ENCODE measurements around the gene LOXL1. TPM values are rescaled to one million over a fixed set of nuclear protein-coding genes. Genes with fewer than 3 reads are reported as not detected.

The LOXL1 gene
- total RNA-seq, 1 experiment from 2014 or later, result 249 TPM

DNA sequence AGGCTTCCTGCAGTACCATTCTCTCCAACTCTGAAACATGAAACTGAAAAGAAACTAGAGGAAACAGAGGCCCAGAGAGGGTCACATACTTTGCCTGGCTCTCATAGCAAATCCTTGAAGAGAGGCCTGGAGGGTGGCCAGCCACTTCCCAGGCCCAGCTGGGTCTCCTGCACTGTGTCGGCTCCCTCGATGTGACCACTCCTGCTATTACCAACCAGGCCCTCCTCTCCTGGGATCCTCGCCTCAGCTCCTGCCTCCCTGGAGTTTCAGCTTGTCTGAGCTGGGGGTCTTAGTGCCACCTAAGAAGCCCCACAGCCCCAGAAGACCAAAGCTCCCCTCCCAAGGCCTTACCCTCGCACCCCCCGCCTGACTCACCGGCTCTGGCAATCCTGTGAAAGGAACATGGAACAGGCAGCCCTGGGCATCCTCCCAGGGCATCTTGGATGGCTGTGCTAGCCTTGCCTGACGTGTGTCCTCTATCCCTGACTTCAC is 4.6 kb downstream of the LOXL1 start:
- H4K20me1 ChIP-seq (ENCODE audit: low read length), result no peaks in the 10 kb centered on the region
- no TSS peak for BruUV-seq (replicated peaks)
- intact Hi-C loops (cut with micrococcal nuclease), result no loop called here
- peak overlapping the region; percentile 5; the same call in 1 of the 2 replicates for H3K27ac ChIP-seq (ENCODE audit: low read length)
- peak overlapping the region; percentile 83; the same call in 1 of the 2 replicates for H3K4me2 ChIP-seq (ENCODE audit: low read length)
- no peak overlapping the region for H3K4me3 ChIP-seq (ENCODE audit: low read length)
- no peak overlapping the region for H2AFZ ChIP-seq (ENCODE audit: low read length)
- TF ChIP-seq CTCF (conservative IDR thresholded peaks at IDR 0.05; ENCODE audit: low read depth, low read length), result no peak
- TF ChIP-seq EZH2phosphoT487 (IDR thresholded peaks at IDR 0.05; ENCODE audit: borderline replicate concordance, low read length), result no peak
- TF ChIP-seq EZH2 (IDR thresholded peaks at IDR 0.05; ENCODE audit: low read length, unreplicated experiment), result no peak
- peaks cover 8% of the 10 kb centered on the region for H3F3A ChIP-seq (ENCODE audit: low read length, unreplicated experiment)
- H3K36me3 ChIP-seq (ENCODE audit: low read depth, low read length), result 0 out of 2 replicates have a peak, but pooled peaks cover 5% of the 10 kb centered on the region
- ChIA-PET CTCF (no interaction called here), POLR2A (ENCODE audit: unreplicated experiment) (no interaction called here)
- H3K9me3 ChIP-seq (ENCODE audit: low read length), result no peaks in the 10 kb centered on the region
- no peaks in the 10 kb centered on the region for H3K9me2 ChIP-seq (replicated peaks; ENCODE audit: low read length)
- peaks cover 92% of the 10 kb centered on the region for H3K79me2 ChIP-seq (ENCODE audit: low read length)
- no peak overlapping the region for H3K9ac ChIP-seq (ENCODE audit: low read length)
- no peak for DNase-seq
- H3K27me3 ChIP-seq (ENCODE audit: low read length), result no peaks in the 10 kb centered on the region
- no peak for ATAC-seq
- peaks cover 84% of the 10 kb centered on the region for H3K4me1 ChIP-seq (ENCODE audit: insufficient read depth, low read length)

DNA sequence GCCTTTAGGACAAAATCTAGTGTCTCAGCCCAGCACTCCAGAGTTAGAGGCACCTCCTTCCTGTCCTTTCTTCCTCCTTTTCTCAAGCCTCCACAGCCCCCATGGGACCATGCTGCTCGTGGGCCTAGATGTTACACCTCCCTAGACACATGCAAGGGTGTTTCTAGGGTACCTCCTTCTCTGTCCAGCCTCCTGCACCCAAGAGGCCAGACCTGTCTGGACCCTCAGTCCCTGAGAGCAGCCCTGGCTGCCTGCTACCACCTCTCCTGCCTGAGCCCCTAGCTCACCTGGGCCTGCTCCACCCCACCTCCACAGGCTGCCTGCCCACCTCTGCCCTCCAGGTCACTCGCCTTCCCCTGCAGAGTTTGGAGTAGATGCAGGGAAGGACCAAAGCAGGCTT is 5.2 kb downstream of the LOXL1 start:
- no peaks in the 10 kb centered on the region for H3K9me2 ChIP-seq (replicated peaks; ENCODE audit: low read length)
- no peak for DNase-seq
- H3K9me3 ChIP-seq (ENCODE audit: low read length), result no peaks in the 10 kb centered on the region
- no peak overlapping the region for H2AFZ ChIP-seq (ENCODE audit: low read length)
- no peak for TF ChIP-seq CTCF (conservative IDR thresholded peaks at IDR 0.05; ENCODE audit: low read depth, low read length)
- no peak for TF ChIP-seq EZH2 (IDR thresholded peaks at IDR 0.05; ENCODE audit: low read length, unreplicated experiment)
- TF ChIP-seq EZH2phosphoT487 (IDR thresholded peaks at IDR 0.05; ENCODE audit: borderline replicate concordance, low read length), result no peak
- intact Hi-C loops (cut with micrococcal nuclease), result no loop called here
- ChIA-PET POLR2A (ENCODE audit: unreplicated experiment) (interaction anchor here (0.6 kb wide), 1 partner anchor 1437 kb away, joined by 3 read pairs; no protein-coding TSS in a partner anchor), CTCF (no interaction called here)
- peaks cover 84% of the 10 kb centered on the region for H3K4me1 ChIP-seq (ENCODE audit: insufficient read depth, low read length)
- H3K27me3 ChIP-seq (ENCODE audit: low read length), result no peaks in the 10 kb centered on the region
- no peaks in the 10 kb centered on the region for H4K20me1 ChIP-seq (ENCODE audit: low read length)
- H3F3A ChIP-seq (ENCODE audit: low read length, unreplicated experiment), result peaks cover 8% of the 10 kb centered on the region
- ATAC-seq, result no peak
- H3K36me3 ChIP-seq (ENCODE audit: low read depth, low read length), result no peaks in the 10 kb centered on the region
- H3K4me3 ChIP-seq (ENCODE audit: low read length), result no peak overlapping the region
- no peak overlapping the region for H3K9ac ChIP-seq (ENCODE audit: low read length)
- H3K4me2 ChIP-seq (ENCODE audit: low read length), result no peak overlapping the region
- BruUV-seq (replicated peaks), result no TSS peak
- H3K27ac ChIP-seq (ENCODE audit: low read length), result peak overlapping the region; percentile 15
- peaks cover 92% of the 10 kb centered on the region for H3K79me2 ChIP-seq (ENCODE audit: low read length)

- Histone ChIP-seq H3K27ac (ENCODE audit: low read length) (peak overlapping the region; percentile 98), H3F3A (ENCODE audit: low read length, unreplicated experiment) (peaks cover 8% of the 10 kb centered on the region), H3K9me2 (replicated peaks; ENCODE audit: low read length) (no peaks in the 10 kb centered on the region), H3K9me3 (ENCODE audit: low read length) (no peaks in the 10 kb centered on the region), H4K20me1 (ENCODE audit: low read length) (no peaks in the 10 kb centered on the region), H3K79me2 (ENCODE audit: low read length) (peaks cover 92% of the 10 kb centered on the region), H3K4me3 (ENCODE audit: low read length) (no peak overlapping the region), H3K27me3 (ENCODE audit: low read length) (no peaks in the 10 kb centered on the region), H3K36me3 (ENCODE audit: low read depth, low read length) (no peaks in the 10 kb centered on the region), H3K9ac (ENCODE audit: low read length) (no peak overlapping the region), H2AFZ (ENCODE audit: low read length) (no peak overlapping the region), H3K4me2 (ENCODE audit: low read length) (0 out of 2 replicates have a peak overlapping the region, but pooled peaks have one; percentile 68), H3K4me1 (ENCODE audit: insufficient read depth, low read length) (peaks cover 95% of the 10 kb centered on the region)
- DNase-seq (no peak), ATAC-seq (no peak)
- BruUV-seq (replicated peaks), result no TSS peak
- TF ChIP-seq EZH2 (IDR thresholded peaks at IDR 0.05; ENCODE audit: low read length, unreplicated experiment), result no peak
- no peak for TF ChIP-seq CTCF (conservative IDR thresholded peaks at IDR 0.05; ENCODE audit: low read depth, low read length)
- no peak for TF ChIP-seq EZH2phosphoT487 (IDR thresholded peaks at IDR 0.05; ENCODE audit: borderline replicate concordance, low read length)
- intact Hi-C loops (cut with micrococcal nuclease), result no loop called here
- ChIA-PET POLR2A (ENCODE audit: unreplicated experiment) (no interaction called here), CTCF (no interaction called here)
Observed at GRCh38 chr15:73932381-73933191, 6.3 kb downstream of the LOXL1 start.

All from PC-3 (cell line).